Thyroid gland (tissue), 4 donors: ENCODE data around the gene TNS4. TPM values are rescaled to one million over a fixed set of nuclear protein-coding genes. Genes with fewer than 3 reads are reported as not detected.
A peak's percentile ranks its signal among the peaks of the same experiment; 100 is the strongest.

ENCODE experiments used
- DNase-seq, 2 donors: peaks; one replicate each; pipeline ENCODE4 v3.0.0-alpha.2; 2019
- H3K27ac ChIP-seq, 3 donors: fragments of 200-600 bp; sonication (generic); 1 replicate in 2 of 3; 2 replicates in 1 of 3; pipeline ENCODE4 v1.5.1; 2016 to 2019; ENCODE audit warnings: mild to moderate bottlenecking in 1 of 3, moderate library complexity in 1 of 3
- H3K27me3 ChIP-seq: fragments of 200-600 bp; sonication (generic); one replicate; pipeline ENCODE4 v1.5.1; 2019
- H3K36me3 ChIP-seq, 2 donors: fragments of 200-600 bp; sonication (generic); one replicate each; pipeline ENCODE4 v1.5.1; 2016 to 2019
- H3K4me1 ChIP-seq, 2 donors: fragments of 200-600 bp; sonication (generic); one replicate each; pipeline ENCODE4 v1.5.1; 2017 to 2019
- H3K4me3 ChIP-seq, 3 donors: fragments of 200-600 bp; sonication (generic); replicated peaks in 1 of 3; 1 replicate in 2 of 3; 2 replicates in 1 of 3; pipeline ENCODE4 v1.5.1; 2016; ENCODE audit warnings: mild to moderate bottlenecking in 1 of 3
- H3K9me3 ChIP-seq: fragments of 200-600 bp; sonication (generic); one replicate; pipeline ENCODE4 v1.5.1; 2017
- CTCF ChIP-seq, 6 experiments: fragments of 200-600 bp in 3 of 6; fragments of 450-650 bp in 3 of 6; sonication (generic) in 3 of 6; IDR thresholded peaks; one replicate each; pipeline ENCODE4 v1.5.1; 2016 to 2019; ENCODE audit warnings: antibody characterized with exemption in 6 of 6, mild to moderate bottlenecking in 2 of 6, inconsistent platforms in 1 of 6, moderate library complexity in 1 of 6
- POLR2A ChIP-seq, 2 donors: fragments of 450-650 bp; IDR thresholded peaks; one replicate each; pipeline ENCODE4 v1.6.1; 2017; ENCODE audit warnings: antibody characterized with exemption in 2 of 2, mild to moderate bottlenecking in 2 of 2, moderate library complexity in 1 of 2
- WGBS, 2 donors: methylation state at CpG; one replicate each; pipeline ENCODE4 v1.1.5; 2017; 5-methylcytosine and 5-hydroxymethylcytosine counted together
- intact Hi-C: fragments of 100-400 bp; cut with DNase I; formaldehyde crosslinking; loops from one replicate; pipeline ENCODE4 v1.15.1; 2023
- total RNA-seq, 4 donors: library from RNA; depleted of rRNA; stranded (reverse); fragments of >200 nt; gene quantifications; one replicate each; pipeline ENCODE4 v1.2.3, GENCODE V29; 2016

The TNS4 gene
- total RNA-seq, 4 donors from 2014 or later: 5.4 to 24.7 (median 16.2) TPM

GRCh38 chr17:40486522-40487370, 14.7 kb downstream of the TNS4 start:
- WGBS, 2 donors: 92% methylated on average over 12 of the region's 12 CpGs
- Histone ChIP-seq H3K27ac (peak overlapping the region in 2 of 3 donors; percentile 49 to 83), H3K36me3 (peaks cover 0 to 3% of the 10 kb centered on the region in 2 donors), H3K27me3 (no peaks in the 10 kb centered on the region), H3K4me1 (peaks cover 23 to 44% of the 10 kb centered on the region in 2 donors), H3K4me3 (no peak overlapping the region), H3K9me3 (no peaks in the 10 kb centered on the region)
- DNase-seq: no peak
- TF ChIP-seq CTCF (IDR thresholded peaks at IDR 0.05): no peak
- no peak for TF ChIP-seq POLR2A (IDR thresholded peaks at IDR 0.05)
- intact Hi-C loops: no loop called here

GRCh38 chr17:40485851-40486521, 15.4 kb downstream of the TNS4 start:
- H3K4me1 ChIP-seq: peaks cover 18 to 40% of the 10 kb centered on the region in 2 donors
- TF ChIP-seq POLR2A (IDR thresholded peaks at IDR 0.05) (peak in 1 of 2 donors; percentile 15), CTCF (IDR thresholded peaks at IDR 0.05) (no peak)
- H3K36me3 ChIP-seq: peaks cover 0 to 3% of the 10 kb centered on the region in 2 donors
- no peaks in the 10 kb centered on the region for H3K9me3 ChIP-seq
- intact Hi-C loops: no loop called here
- no peaks in the 10 kb centered on the region for H3K27me3 ChIP-seq
- DNase-seq: no peak
- no peak overlapping the region for H3K4me3 ChIP-seq
- H3K27ac ChIP-seq: peak overlapping the region in 2 of 3 donors; percentile 61 to 83
- 57 to 66% methylated on average over 17 of the region's 17 CpGs for WGBS, 2 donors

GRCh38 chr17:40484973-40485530, 16.4 kb downstream of the TNS4 start:
- Histone ChIP-seq H3K27ac (peak overlapping the region in 2 of 3 donors; percentile 61 to 83), H3K9me3 (no peaks in the 10 kb centered on the region), H3K27me3 (no peaks in the 10 kb centered on the region), H3K36me3 (peaks cover 0 to 3% of the 10 kb centered on the region in 2 donors), H3K4me1 (peaks cover 8 to 38% of the 10 kb centered on the region in 2 donors), H3K4me3 (no peak overlapping the region)
- DNase-seq: no peak
- intact Hi-C loops: no loop called here
- no peak for TF ChIP-seq POLR2A (IDR thresholded peaks at IDR 0.05)
- TF ChIP-seq CTCF (IDR thresholded peaks at IDR 0.05): no peak
- WGBS, 2 donors: 82 to 83% methylated on average over 7 of the region's 7 CpGs

- no peak for DNase-seq
- Histone ChIP-seq H3K9me3 (no peaks in the 10 kb centered on the region), H3K36me3 (peaks cover 0 to 3% of the 10 kb centered on the region in 2 donors), H3K4me1 (peaks cover 5 to 38% of the 10 kb centered on the region in 2 donors), H3K4me3 (no peak overlapping the region), H3K27me3 (no peaks in the 10 kb centered on the region), H3K27ac (no peak overlapping the region)
- TF ChIP-seq CTCF (IDR thresholded peaks at IDR 0.05) (no peak), POLR2A (IDR thresholded peaks at IDR 0.05) (no peak)
- intact Hi-C loops: no loop called here
- WGBS, 2 donors: 85 to 87% methylated on average over 12 to 16 of the region's 18 CpGs
Measured at GRCh38 chr17:40484285-40484972, 17.0 kb downstream of the TNS4 start.
